Measurements from ENCODE around the gene BRINP3.

Gene BRINP3

DNA sequence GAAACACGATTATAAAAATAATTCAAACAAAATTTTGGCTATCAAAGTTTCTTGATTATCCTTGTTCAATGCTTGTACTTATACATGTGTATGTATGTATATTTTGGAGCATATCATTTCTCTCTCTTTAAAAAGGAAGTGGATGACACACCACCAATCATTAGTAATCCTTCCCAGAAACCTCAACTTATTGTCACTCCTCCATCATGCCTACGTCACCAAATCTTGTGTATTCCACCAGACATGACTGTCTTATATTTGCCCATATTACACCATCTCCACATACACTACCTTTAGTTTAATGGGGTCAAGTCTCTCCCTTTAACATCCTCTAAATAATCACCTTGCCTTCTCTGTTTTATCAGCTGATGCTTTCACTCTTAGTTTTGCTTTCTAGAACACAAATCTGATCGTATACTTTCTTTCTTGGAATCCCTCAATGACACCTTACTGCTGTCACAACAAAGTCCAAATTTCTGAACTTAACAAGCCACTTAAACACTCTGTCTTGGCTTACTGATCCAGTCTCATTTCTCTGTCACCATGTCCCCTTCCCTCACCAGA, 124.0 kb downstream of the BRINP3 start:
- Histone ChIP-seq H3K4me3 (replicated peaks; ENCODE audit: low read depth, low read length) (no peak overlapping the region), H3K36me3 (ENCODE audit: control insufficient read depth, insufficient read depth, low read length) (no peaks in the 10 kb centered on the region), H3K27me3 (replicated peaks; ENCODE audit: control insufficient read depth, insufficient read depth, low read length) (no peaks in the 10 kb centered on the region)
- DNase-seq (ENCODE audit: extremely low read depth, insufficient read length), result no peak
- TF ChIP-seq, protein P1, sequence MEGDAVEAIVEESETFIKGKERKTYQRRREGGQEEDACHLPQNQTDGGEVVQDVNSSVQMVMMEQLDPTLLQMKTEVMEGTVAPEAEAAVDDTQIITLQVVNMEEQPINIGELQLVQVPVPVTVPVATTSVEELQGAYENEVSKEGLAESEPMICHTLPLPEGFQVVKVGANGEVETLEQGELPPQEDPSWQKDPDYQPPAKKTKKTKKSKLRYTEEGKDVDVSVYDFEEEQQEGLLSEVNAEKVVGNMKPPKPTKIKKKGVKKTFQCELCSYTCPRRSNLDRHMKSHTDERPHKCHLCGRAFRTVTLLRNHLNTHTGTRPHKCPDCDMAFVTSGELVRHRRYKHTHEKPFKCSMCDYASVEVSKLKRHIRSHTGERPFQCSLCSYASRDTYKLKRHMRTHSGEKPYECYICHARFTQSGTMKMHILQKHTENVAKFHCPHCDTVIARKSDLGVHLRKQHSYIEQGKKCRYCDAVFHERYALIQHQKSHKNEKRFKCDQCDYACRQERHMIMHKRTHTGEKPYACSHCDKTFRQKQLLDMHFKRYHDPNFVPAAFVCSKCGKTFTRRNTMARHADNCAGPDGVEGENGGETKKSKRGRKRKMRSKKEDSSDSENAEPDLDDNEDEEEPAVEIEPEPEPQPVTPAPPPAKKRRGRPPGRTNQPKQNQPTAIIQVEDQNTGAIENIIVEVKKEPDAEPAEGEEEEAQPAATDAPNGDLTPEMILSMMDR (IDR thresholded peaks at IDR 0.05; ENCODE audit: insufficient read depth, low read length, poor library complexity, severe bottlenecking), result no peak

DNA sequence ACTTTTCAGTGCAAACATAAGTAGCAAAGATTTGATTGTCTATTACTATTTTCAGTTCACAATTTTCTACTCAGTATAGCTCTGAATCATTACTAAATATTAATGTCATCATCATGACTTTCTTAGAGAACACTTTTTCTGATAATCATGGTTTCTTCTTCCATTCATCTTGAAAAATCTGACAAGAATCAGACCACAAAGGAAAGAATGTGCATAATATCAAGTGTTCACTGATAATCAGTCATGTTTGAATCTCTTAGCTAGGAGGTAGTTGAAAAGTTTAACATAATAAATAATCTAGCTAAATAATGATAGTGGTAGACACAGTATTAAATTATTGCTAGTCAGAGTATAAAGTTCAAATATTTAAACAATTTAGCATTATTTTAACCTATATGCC, 133.2 kb downstream of the BRINP3 start:
- H3K4me3 ChIP-seq (replicated peaks; ENCODE audit: low read depth, low read length), result no peak overlapping the region
- no peak for DNase-seq (ENCODE audit: extremely low read depth, insufficient read length)
- TF ChIP-seq, protein P1 (IDR thresholded peaks at IDR 0.05; ENCODE audit: insufficient read depth, low read length, poor library complexity, severe bottlenecking), result no peak
- no peaks in the 10 kb centered on the region for H3K27me3 ChIP-seq (replicated peaks; ENCODE audit: control insufficient read depth, insufficient read depth, low read length)
- H3K36me3 ChIP-seq (ENCODE audit: control insufficient read depth, insufficient read depth, low read length), result no peaks in the 10 kb centered on the region

DNA sequence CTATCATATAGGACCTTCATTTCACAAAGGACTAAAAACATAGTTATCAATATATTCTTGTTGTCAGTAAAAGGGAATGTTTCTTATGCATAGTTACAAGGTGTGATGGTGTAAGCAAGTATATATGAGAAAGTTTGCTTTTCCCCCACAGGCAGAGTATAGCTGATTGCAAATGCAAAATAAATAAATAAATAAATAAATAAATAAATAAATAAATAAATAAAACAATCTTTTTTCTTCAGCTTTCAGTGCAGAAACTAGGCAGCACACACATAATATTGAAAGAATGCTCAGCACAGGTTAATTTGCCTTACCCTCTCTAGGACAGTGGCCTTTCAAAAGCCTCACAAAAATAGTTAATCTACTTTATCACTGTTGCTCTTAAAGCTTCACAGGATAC, 138.8 kb downstream of the BRINP3 start:
- Histone ChIP-seq H3K4me3 (replicated peaks; ENCODE audit: low read depth, low read length) (no peak overlapping the region), H3K27me3 (replicated peaks; ENCODE audit: control insufficient read depth, insufficient read depth, low read length) (no peaks in the 10 kb centered on the region), H3K36me3 (ENCODE audit: control insufficient read depth, insufficient read depth, low read length) (no peaks in the 10 kb centered on the region)
- DNase-seq (ENCODE audit: extremely low read depth, insufficient read length), result no peak
- TF ChIP-seq, protein P1 (IDR thresholded peaks at IDR 0.05; ENCODE audit: insufficient read depth, low read length, poor library complexity, severe bottlenecking), result no peak

DNA sequence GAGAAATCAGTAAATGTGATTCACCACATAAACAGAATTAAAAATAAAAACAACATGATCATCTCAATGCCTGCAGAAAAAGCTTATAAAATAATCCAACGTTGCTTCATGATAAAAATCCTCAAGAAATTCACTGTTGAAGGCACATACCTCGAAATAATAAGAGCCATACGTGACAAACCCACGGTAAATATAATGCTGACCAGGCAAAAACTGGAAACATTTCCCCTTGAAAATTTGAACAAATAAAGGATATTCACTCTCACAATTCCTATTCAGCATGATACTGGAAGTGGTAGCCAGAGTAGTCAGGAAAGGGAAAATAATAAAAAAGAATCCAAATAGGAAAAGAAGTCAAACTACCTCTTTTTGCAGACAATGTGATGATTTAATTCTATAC, 148.8 kb downstream of the BRINP3 start:
- no peak overlapping the region for H3K4me3 ChIP-seq (replicated peaks; ENCODE audit: low read depth, low read length)
- H3K36me3 ChIP-seq (ENCODE audit: control insufficient read depth, insufficient read depth, low read length), result no peaks in the 10 kb centered on the region
- H3K27me3 ChIP-seq (replicated peaks; ENCODE audit: control insufficient read depth, insufficient read depth, low read length), result no peaks in the 10 kb centered on the region
- DNase-seq (ENCODE audit: extremely low read depth, insufficient read length), result no peak
- TF ChIP-seq, protein P1 (IDR thresholded peaks at IDR 0.05; ENCODE audit: insufficient read depth, low read length, poor library complexity, severe bottlenecking), result no peak

DNA sequence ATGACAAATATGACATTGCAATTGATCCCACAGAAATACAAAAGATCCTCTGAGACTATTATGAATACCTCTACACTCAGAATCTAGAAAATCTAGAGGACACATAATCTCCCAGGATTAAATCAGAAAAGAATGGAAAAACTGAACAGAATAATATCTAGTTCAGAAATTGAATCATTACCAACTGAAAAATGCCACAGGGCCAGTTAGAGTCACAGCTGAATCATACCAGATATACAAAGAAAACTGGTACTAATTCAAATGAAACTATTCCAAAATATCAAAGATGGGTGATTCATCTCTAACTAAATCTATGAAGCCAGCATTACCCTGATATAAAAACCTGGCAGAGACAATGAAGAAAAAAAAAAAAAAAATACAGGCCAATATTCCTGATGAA, 149.3 kb downstream of the BRINP3 start:
- no peaks in the 10 kb centered on the region for H3K36me3 ChIP-seq (ENCODE audit: control insufficient read depth, insufficient read depth, low read length)
- no peak for DNase-seq (ENCODE audit: extremely low read depth, insufficient read length)
- TF ChIP-seq, protein P1 (IDR thresholded peaks at IDR 0.05; ENCODE audit: insufficient read depth, low read length, poor library complexity, severe bottlenecking), result no peak
- no peaks in the 10 kb centered on the region for H3K27me3 ChIP-seq (replicated peaks; ENCODE audit: control insufficient read depth, insufficient read depth, low read length)
- no peak overlapping the region for H3K4me3 ChIP-seq (replicated peaks; ENCODE audit: low read depth, low read length)

DNA sequence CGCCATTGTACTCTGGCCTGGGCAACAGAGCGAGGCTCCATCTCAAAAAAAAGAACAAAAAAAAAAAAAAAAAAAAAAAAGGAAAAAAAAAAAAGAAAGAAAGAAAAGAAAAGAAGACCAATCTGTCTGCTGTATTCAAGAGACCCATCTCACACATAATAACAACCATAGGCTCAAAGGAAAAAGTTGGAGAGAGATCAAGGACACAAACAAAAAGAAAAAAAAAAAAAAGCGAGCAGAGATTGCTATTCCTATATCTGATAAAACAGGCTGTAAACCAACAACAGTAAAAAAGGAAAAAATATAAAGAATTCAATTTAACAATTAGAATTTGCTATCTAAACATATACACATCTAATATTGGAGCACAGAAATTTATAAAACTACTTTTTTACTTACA, 150.4 kb downstream of the BRINP3 start:
- Histone ChIP-seq H3K27me3 (replicated peaks; ENCODE audit: control insufficient read depth, insufficient read depth, low read length) (no peaks in the 10 kb centered on the region), H3K36me3 (ENCODE audit: control insufficient read depth, insufficient read depth, low read length) (no peaks in the 10 kb centered on the region), H3K4me3 (replicated peaks; ENCODE audit: low read depth, low read length) (no peak overlapping the region)
- DNase-seq (ENCODE audit: extremely low read depth, insufficient read length), result no peak
- TF ChIP-seq, protein P1 (IDR thresholded peaks at IDR 0.05; ENCODE audit: insufficient read depth, low read length, poor library complexity, severe bottlenecking), result no peak
